Kidney epithelial cell (primary cell): ENCODE results near the gene BNIP5. TPM values are rescaled to one million over a fixed set of nuclear protein-coding genes. Genes with fewer than 3 reads are reported as not detected.

Experiments
- DNase-seq: peaks from one replicate; pipeline ENCODE4 v3.0.0-alpha.2; 2010; ENCODE audit warnings: low read depth
- H3K27me3 ChIP-seq: 2 replicates; pipeline ENCODE4 v1.6.0; 2011; ENCODE audit warnings: low read length; ENCODE audit not compliant: control insufficient read depth, insufficient read depth
- H3K36me3 ChIP-seq: 2 replicates; pipeline ENCODE4 v1.5.1; 2011; ENCODE audit warnings: low read length; ENCODE audit not compliant: control insufficient read depth, insufficient read depth
- H3K4me3 ChIP-seq: 2 replicates; pipeline ENCODE4 v1.5.1; 2011; ENCODE audit warnings: low read depth, mild to moderate bottlenecking, control low read depth, low read length
- CTCF ChIP-seq: IDR thresholded peaks from 2 replicates; pipeline ENCODE4 v1.5.1; 2011; ENCODE audit warnings: mild to moderate bottlenecking, moderate library complexity, low read length, control low read depth, inconsistent platforms; ENCODE audit not compliant: insufficient read depth, poor library complexity, severe bottlenecking
- total RNA-seq: library from RNA; depleted of rRNA; stranded (reverse); fragments of >200 nt; gene quantifications from 2 replicates; pipeline ENCODE4 v1.2.3, GENCODE V29; 2015

Gene BNIP5
- total RNA-seq, 1 donor from 2014 or later = not detected

- TF ChIP-seq CTCF = no peak
- DNase-seq = no peak
- no peak overlapping the region for H3K4me3 ChIP-seq
- peaks cover 7% of the 10 kb centered on the region for H3K27me3 ChIP-seq
- H3K36me3 ChIP-seq = no peaks in the 10 kb centered on the region
These were observed 30.8 kb downstream of the BNIP5 start for GRCh38 chr6:36305885-36306284.

- peak; percentile 54 for DNase-seq
- Histone ChIP-seq H3K4me3 (no peak overlapping the region), H3K36me3 (no peaks in the 10 kb centered on the region), H3K27me3 (peaks cover 6% of the 10 kb centered on the region)
- TF ChIP-seq CTCF = peak; percentile 98
These were observed 34.3 kb downstream of the BNIP5 start for GRCh38 chr6:36302227-36302976.

GRCh38 chr6:36301781-36302180, 34.9 kb downstream of the BNIP5 start:
- TF ChIP-seq CTCF = no peak
- Histone ChIP-seq H3K27me3 (peaks cover 8% of the 10 kb centered on the region), H3K36me3 (no peaks in the 10 kb centered on the region), H3K4me3 (no peak overlapping the region)
- no peak for DNase-seq

- no peak for TF ChIP-seq CTCF
- no peak for DNase-seq
- H3K4me3 ChIP-seq = no peak overlapping the region
- peaks cover 6% of the 10 kb centered on the region for H3K27me3 ChIP-seq
- H3K36me3 ChIP-seq = no peaks in the 10 kb centered on the region
These were observed 35.5 kb downstream of the BNIP5 start for GRCh38 chr6:36301085-36301658.

GRCh38 chr6:36298027-36298426, 38.7 kb downstream of the BNIP5 start:
- H3K4me3 ChIP-seq = no peak overlapping the region
- H3K36me3 ChIP-seq = no peaks in the 10 kb centered on the region
- H3K27me3 ChIP-seq = peaks cover 8% of the 10 kb centered on the region
- DNase-seq = no peak
- no peak for TF ChIP-seq CTCF

GRCh38 chr6:36297511-36297910, 39.2 kb downstream of the BNIP5 start:
- Histone ChIP-seq H3K4me3 (no peak overlapping the region), H3K27me3 (peaks cover 8% of the 10 kb centered on the region), H3K36me3 (no peaks in the 10 kb centered on the region)
- TF ChIP-seq CTCF = no peak
- DNase-seq = no peak
